HEK293 (cell line): ENCODE results near the gene SIRPB2.

Source experiments
- CTCF ChIA-PET: fragments of 350-600 bp; formaldehyde crosslinking; extraction: SDS; loops from one replicate; lab custom pipeline; 2021; ENCODE audit warnings: antibody characterized with exemption; lab: Yijun Ruan, JAX
- POLR2A ChIA-PET: fragments of 300-600 bp; formaldehyde crosslinking; extraction: SDS; loops from one replicate; lab custom pipeline; 2020; ENCODE audit warnings: antibody characterized with exemption, inconsistent platforms; lab: Yijun Ruan, JAX
- H3K27ac ChIP-seq: fragments of 200-500 bp; sonication (Bioruptor generic); 2 replicates; pipeline ENCODE4 v1.5.1; 2014; ENCODE audit warnings: low read depth, low read length, control low read depth, inconsistent platforms; ENCODE audit errors: extremely low read depth
- H3K36me3 ChIP-seq, 2 experiments: fragments of 200-500 bp in 1 of 2; sonication (Bioruptor generic) in 1 of 2; 1 replicate in 1 of 2; 2 replicates in 1 of 2; pipeline ENCODE4 v1.5.1; 2014 to 2017; ENCODE audit warnings: inconsistent platforms in 2 of 2, low read length in 2 of 2; ENCODE audit not compliant: control insufficient read depth in 2 of 2, insufficient read depth in 1 of 2
- H3K4me1 ChIP-seq: fragments of 200-500 bp; sonication (Bioruptor generic); 2 replicates; pipeline ENCODE4 v1.5.1; 2014; ENCODE audit warnings: mild to moderate bottlenecking, low read length, inconsistent platforms; ENCODE audit not compliant: control insufficient read depth, insufficient read depth
- H3K4me3 ChIP-seq: 2 replicates; pipeline ENCODE4 v1.5.1; 2011; ENCODE audit warnings: low read depth, mild to moderate bottlenecking, control low read depth, low read length, moderate library complexity
- H3K9me3 ChIP-seq: fragments of 200-500 bp; sonication (Bioruptor generic); 2 replicates; pipeline ENCODE4 v1.5.1; 2014; ENCODE audit warnings: low read depth, low read length, inconsistent platforms; ENCODE audit not compliant: control insufficient read depth, insufficient read depth
- AEBP2 ChIP-seq: fragments of 450-650 bp; formaldehyde crosslinking; IDR thresholded peaks from 2 replicates; pipeline ENCODE4 v1.5.1; 2016; ENCODE audit warnings: missing biosample characterization, missing genetic modification characterization, borderline replicate concordance
- CTCF ChIP-seq: fragments of 450-650 bp; formaldehyde crosslinking; IDR thresholded peaks from 2 replicates; pipeline ENCODE4 v1.5.1; 2016; ENCODE audit warnings: missing biosample characterization, missing genetic modification characterization
- FEZF1 ChIP-seq: fragments of 450-650 bp; formaldehyde crosslinking; IDR thresholded peaks from 2 replicates; pipeline ENCODE4 v1.5.1; 2016; ENCODE audit warnings: missing biosample characterization, missing genetic modification characterization
- PBX3 ChIP-seq: sonication (generic); formaldehyde crosslinking; IDR thresholded peaks from 2 replicates; pipeline ENCODE4 v1.8.1; 2022; ENCODE audit warnings: mild to moderate bottlenecking, moderate library complexity, missing genetic modification reagents
- PRDM6 ChIP-seq: fragments of 450-650 bp; formaldehyde crosslinking; IDR thresholded peaks from 2 replicates; pipeline ENCODE4 v1.5.1; 2017; ENCODE audit warnings: missing biosample characterization, missing genetic modification characterization
- ZBTB10 ChIP-seq: fragments of 450-650 bp; formaldehyde crosslinking; IDR thresholded peaks from 2 replicates; pipeline ENCODE4 v1.5.1; 2016; ENCODE audit warnings: missing biosample characterization, missing genetic modification characterization
- ZFP3 ChIP-seq: fragments of 450-650 bp; formaldehyde crosslinking; IDR thresholded peaks from 2 replicates; pipeline ENCODE4 v1.5.1; 2016; ENCODE audit warnings: low read depth, missing biosample characterization, missing genetic modification characterization
- ZNF114 ChIP-seq: fragments of 450-650 bp; formaldehyde crosslinking; IDR thresholded peaks from 2 replicates; pipeline ENCODE4 v1.5.0; 2017; ENCODE audit warnings: missing biosample characterization, missing genetic modification characterization
- ZNF2 ChIP-seq: fragments of 450-650 bp; formaldehyde crosslinking; IDR thresholded peaks from 2 replicates; pipeline ENCODE4 v1.5.1; 2016; ENCODE audit warnings: missing biosample characterization, missing genetic modification characterization
- ZNF341 ChIP-seq: fragments of 450-650 bp; formaldehyde crosslinking; IDR thresholded peaks from 2 replicates; pipeline ENCODE4; 2016; ENCODE audit warnings: low read depth, missing biosample characterization, missing genetic modification characterization
- ZNF366 ChIP-seq: fragments of 450-650 bp; formaldehyde crosslinking; conservative IDR thresholded peaks from 2 replicates; pipeline ENCODE4 v1.5.1; 2016; ENCODE audit warnings: missing biosample characterization, missing genetic modification characterization
- ZNF391 ChIP-seq: fragments of 450-650 bp; formaldehyde crosslinking; IDR thresholded peaks from 2 replicates; pipeline ENCODE4 v1.5.1; 2016; ENCODE audit warnings: low read depth, missing biosample characterization, missing genetic modification characterization, borderline replicate concordance
- ZNF398 ChIP-seq: fragments of 450-650 bp; formaldehyde crosslinking; IDR thresholded peaks from 2 replicates; pipeline ENCODE4 v1.5.1; 2017; ENCODE audit warnings: missing biosample characterization, missing genetic modification characterization
- ZNF548 ChIP-seq: fragments of 450-650 bp; formaldehyde crosslinking; IDR thresholded peaks from 2 replicates; pipeline ENCODE4 v1.5.1; 2016; ENCODE audit warnings: missing biosample characterization, missing genetic modification characterization
- ZNF639 ChIP-seq: fragments of 450-650 bp; formaldehyde crosslinking; IDR thresholded peaks from 2 replicates; pipeline ENCODE4 v1.5.1; 2016; ENCODE audit warnings: missing biosample characterization, missing genetic modification characterization
- ZXDB ChIP-seq: fragments of 450-650 bp; formaldehyde crosslinking; IDR thresholded peaks from 2 replicates; pipeline ENCODE4 v1.5.1; 2016; ENCODE audit warnings: missing biosample characterization, missing genetic modification characterization

The SIRPB2 gene

GRCh38 chr20:1469925-1470571 lies 21.2 kb downstream of the SIRPB2 start (continued):
- TF ChIP-seq ZNF639 (tag by site-specific recombination) (0 out of 2 replicates have a peak, but pooled peaks have one; percentile 43), ZNF341 (tag by site-specific recombination) (no peak), ZNF548 (no peak), ZXDB (no peak; the same call in 1 of the 2 replicates), ZNF2 (tag by site-specific recombination) (peak; percentile 62), CTCF (tag by site-specific recombination) (peak; percentile 89), ZFP3 (tag by site-specific recombination) (no peak)

GRCh38 chr20:1469306-1469905 lies 21.8 kb downstream of the SIRPB2 start:
- CTCF ChIA-PET = interaction anchor here (0.7 to 5.0 kb wide), 12 partner anchors 15 to 342 kb away, joined by 3 to 60 read pairs (median 4); no protein-coding TSS in a partner anchor
- no peaks in the 10 kb centered on the region for H3K9me3 ChIP-seq
- peaks cover 8% of the 10 kb centered on the region for H3K4me1 ChIP-seq
- no peak overlapping the region for H3K27ac ChIP-seq
- TF ChIP-seq ZNF398 (peak; percentile 28; the same call in 1 of the 2 replicates), ZNF366 (tag by site-specific recombination) (no peak)
- peaks cover 0 to 12% of the 10 kb centered on the region in 2 experiments; a peak in 1 of 3 replicates for H3K36me3 ChIP-seq
- no peak overlapping the region for H3K4me3 ChIP-seq
- POLR2A ChIA-PET = no interaction called here

GRCh38 chr20:1468117-1468624 lies 23.0 kb downstream of the SIRPB2 start:
- CTCF ChIA-PET = interaction anchor here (0.6 to 5.0 kb wide), 20 partner anchors 10 to 309 kb away, joined by 3 to 60 read pairs (median 6); no protein-coding TSS in a partner anchor
- POLR2A ChIA-PET = no interaction called here
- no peaks in the 10 kb centered on the region for H3K9me3 ChIP-seq
- peaks cover 5 to 24% of the 10 kb centered on the region in 2 experiments; a peak in 2 of 3 replicates for H3K36me3 ChIP-seq
- TF ChIP-seq ZNF366 (tag by site-specific recombination) (no peak), PBX3 (CRISPR knock-in tag) (no peak), PRDM6 (tag by site-specific recombination) (no peak), AEBP2 (tag by site-specific recombination) (no peak), ZNF114 (tag by site-specific recombination) (no peak), ZBTB10 (tag by site-specific recombination) (no peak), FEZF1 (tag by site-specific recombination) (no peak), ZNF391 (tag by site-specific recombination) (no peak)
- H3K4me3 ChIP-seq = no peak overlapping the region
- H3K27ac ChIP-seq = no peak overlapping the region
- peaks cover 8% of the 10 kb centered on the region for H3K4me1 ChIP-seq
